ENCODE data around the gene TMEM231.
"Not testable (repeated sequence)": the region's sequence is repeated elsewhere in the genome, so short reads cannot be mapped to it uniquely, and the experiment has no call there.

The TMEM231 gene, protein sequence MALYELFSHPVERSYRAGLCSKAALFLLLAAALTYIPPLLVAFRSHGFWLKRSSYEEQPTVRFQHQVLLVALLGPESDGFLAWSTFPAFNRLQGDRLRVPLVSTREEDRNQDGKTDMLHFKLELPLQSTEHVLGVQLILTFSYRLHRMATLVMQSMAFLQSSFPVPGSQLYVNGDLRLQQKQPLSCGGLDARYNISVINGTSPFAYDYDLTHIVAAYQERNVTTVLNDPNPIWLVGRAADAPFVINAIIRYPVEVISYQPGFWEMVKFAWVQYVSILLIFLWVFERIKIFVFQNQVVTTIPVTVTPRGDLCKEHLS

DNA sequence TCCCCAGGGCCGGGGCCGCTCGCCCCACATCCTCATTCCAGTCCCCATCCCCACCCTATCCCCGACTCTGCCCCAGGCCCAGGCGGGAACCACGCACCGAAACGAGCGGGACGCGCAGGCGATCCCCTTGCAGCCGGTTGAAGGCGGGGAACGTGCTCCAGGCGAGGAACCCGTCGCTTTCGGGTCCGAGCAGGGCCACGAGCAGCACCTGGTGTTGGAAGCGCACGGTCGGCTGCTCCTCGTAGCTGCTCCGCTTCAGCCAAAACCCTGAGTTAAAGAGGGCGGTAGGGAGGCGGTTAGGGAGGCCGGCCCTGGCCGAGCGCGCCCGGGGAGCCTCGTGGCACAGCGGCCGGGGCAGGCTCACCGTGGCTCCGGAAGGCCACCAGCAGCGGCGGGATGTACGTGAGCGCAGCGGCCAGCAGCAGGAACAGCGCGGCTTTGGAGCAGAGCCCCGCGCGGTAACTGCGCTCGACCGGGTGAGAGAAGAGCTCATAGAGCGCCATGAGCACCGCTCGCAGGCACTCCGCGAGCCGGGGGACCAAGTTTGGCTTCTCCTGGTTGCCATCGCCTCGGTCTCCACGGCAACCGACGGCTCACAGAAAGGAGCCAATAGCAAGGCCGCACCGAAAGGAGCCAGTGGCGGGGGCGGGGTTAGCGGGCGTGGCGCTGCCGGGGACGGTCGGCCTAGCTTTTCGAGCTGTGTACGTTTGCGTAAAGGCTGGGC lies at the start of gene TMEM231:
TMEM231 (minus strand) TSS at position 546 of the 724 bp plus-strand sequence; CDS start at position 503, 43 bp downstream.
- peak; percentile 78 for DNase-seq

DNA sequence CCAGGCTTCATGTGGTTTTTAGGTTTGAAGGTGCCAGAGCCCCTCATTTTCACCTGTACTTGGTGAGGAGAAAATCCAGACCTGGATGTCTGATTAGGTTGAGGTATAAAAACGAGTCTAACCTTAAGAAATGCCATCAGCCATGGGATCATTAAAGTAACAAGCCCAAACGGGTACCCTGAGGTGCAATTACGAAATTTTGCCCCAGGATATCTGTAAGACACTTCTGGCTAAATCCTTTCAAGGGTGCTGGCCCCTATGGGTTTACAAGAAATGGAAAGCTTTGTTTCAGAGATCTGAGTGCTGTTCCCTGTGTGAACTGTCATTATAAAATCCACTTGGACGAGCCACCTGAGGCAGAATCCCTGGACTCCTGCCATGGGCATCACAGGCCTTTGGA lies 47.2 kb upstream of the TMEM231 start:
- no peak for DNase-seq

DNA sequence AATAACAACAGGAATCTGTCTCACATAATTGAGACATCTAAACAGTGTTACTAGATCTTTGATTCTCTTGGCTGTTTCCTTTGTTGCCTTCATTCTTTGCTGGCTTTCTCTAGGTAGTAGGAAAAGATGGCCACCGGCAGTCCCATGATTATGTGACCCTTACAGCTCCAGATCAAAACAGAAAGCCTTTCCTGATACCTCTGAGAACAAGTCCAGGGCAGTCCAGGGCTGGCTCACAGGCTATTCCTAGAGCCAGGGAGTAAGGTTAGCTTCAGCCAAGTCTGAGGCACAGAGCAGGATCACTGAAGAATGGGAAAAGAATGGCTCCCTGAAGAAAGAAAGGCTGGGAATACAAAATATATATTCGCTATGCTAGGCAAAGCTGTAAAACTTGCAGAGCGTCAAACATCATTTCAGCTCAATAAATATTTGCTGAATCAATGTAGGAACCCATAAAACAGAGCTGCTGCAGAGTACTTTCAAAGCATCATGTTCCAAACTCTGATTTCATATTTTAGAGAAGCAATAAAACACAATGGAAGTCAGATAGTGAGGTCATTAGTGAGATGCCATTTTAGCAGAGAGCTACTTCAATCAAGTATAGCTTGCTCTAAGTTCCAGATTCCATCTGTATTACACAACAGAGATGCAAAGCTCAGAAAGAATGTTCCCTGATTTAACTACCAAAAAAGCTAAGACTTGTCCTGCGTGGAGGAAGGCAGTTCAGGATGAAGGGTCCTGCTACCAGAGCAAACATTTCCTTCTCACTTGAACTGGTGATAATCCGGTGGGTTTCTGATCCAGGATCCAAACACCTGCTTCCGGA lies 43.6 kb upstream of the TMEM231 start:
- DNase-seq, result no peak

DNA sequence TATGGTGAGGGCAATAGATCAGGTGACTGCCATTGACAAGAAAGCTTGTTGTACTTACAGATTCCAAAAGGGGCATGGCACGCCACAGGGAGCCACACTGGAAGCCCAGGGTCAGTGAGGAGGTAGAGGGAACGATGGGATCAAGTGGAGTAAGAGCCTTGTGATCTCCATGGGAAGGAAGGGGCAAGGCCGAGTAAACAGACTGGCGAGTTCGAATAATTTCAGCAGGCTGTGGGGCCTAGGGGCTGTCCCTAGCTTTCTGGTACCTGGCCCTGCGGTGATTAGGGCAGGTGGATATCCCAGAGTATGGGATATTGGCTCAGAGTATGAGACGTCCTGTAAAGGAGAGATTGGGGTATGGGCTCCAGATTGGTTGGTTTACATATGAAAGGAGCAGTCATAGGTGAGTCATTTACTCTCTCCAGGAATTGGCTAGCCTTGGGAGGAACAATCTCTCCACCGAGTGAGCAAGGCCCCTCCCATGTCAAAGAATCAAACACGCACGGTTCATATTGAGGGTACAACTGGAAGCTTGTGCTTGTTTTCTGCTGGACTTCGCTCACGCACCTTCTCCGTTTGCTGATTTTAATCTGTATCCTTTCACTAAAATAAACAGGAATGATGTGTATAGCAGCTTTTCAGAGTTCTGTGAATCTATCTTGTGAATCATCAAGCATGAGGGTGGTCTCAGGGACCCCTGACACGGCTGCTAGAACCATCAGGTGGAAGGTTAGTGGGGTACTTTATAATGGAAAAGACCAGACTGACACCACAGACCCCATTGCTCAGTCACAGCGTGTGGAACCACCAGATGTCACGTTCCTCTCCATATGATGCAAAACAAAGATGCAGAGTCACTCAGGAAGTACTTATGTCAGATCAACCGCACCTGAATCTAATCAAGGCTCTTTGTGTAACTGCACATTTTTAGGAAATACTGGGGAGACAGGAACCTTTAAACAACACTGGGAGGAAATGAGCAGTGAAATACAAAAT lies 38.1 kb upstream of the TMEM231 start:
- no peak for DNase-seq

DNA sequence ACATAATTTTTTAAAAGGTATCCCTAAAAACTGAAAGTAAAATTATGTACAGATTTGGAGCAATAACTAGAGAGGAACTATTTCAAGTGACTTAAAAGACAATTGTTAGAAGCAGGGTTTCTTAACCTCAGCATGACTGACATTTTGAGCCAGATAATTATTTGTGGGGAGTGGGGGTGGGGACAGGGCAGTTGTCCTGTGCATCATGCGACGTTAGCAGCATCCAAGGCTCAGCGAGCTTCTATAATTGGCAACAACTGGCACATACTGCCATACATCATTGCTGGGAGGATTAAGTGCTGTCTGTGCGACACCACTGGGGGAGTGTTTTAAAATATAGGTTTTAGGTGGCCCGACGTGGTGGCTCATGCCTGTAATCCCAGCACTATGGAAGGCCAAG lies 37.3 kb upstream of the TMEM231 start:
- no peak for DNase-seq

DNA sequence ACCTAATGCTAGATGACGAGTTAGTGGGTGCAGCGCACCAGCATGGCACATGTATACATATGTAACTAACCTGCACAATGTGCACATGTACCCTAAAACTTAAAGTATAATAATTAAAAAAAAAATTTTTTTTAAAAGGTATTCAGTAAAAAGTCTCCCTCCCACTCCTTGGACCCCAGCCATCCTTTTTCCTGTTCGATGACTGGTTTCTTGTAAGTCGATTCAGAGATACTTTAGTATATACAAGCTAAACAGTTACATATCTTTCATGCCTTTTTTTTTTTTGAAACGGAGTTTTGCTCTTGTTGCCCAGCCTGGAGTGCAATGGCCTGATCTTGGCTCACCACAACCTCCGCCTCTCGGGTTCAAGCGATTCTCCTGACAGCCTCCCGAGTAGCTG lies 35.9 kb upstream of the TMEM231 start:
- not testable (repeated sequence) for DNase-seq

DNA sequence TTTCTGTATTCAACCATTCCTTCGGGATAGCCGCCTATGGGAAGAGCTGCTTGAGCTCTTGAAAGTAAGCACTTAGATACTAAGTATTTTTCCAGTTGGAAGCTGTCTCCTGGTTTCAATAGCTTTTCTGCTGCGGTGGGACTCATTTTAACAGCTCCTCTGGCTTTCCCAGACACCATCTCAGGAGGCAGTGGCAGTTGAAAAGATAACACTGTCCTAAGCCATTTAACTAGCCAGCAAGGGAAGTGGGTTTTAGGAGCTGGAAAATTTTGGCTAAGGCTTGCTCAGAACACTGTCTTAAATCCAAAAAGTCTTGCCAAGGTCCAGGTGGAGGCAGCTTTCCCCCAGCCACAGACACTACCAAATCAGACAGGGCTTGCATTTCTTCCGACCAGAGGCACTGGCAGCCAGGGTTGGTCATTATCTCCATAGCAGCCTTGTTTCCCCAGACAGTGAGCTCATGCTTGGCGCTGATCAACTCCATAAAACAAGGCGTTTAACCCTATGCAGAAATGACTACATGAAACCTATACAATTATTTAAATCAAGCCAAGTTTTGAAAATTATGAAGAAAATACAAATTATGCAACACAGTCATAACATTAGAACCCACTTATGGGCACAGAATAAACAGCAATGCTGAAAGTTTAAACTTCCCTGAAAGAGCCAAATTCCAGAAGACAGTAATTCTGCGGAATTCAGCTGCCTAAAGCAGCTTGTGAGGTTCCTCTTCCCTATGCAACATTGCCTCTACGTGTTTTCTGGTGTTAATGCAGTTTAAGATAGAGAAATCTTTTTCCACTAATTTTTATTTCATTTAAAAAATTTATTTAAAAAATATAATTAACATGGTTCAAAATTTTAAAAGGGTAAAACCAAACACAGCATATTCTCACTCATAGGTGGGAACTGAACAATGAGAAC lies 35.1 kb upstream of the TMEM231 start:
- DNase-seq, result no peak

DNA sequence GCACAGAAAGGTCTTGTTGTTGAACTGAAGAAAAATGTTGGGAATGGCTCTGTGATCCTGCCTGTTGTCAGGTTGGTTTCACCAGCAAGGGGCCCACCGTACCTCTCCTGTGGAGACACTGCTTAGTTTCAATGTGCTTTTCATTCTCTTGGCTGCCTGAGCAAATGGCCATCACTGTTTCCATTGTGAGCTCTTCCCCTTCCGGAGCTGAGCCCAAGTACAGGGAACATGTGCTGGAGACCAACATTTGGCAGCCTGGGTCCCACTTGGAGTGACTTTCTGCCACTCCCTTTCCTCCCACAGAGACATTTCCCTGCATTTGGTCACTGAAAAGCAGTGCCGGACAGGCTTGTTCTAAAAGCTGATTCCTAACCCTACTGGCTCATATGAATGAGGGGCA lies 33.3 kb upstream of the TMEM231 start:
- DNase-seq, result no peak

DNA sequence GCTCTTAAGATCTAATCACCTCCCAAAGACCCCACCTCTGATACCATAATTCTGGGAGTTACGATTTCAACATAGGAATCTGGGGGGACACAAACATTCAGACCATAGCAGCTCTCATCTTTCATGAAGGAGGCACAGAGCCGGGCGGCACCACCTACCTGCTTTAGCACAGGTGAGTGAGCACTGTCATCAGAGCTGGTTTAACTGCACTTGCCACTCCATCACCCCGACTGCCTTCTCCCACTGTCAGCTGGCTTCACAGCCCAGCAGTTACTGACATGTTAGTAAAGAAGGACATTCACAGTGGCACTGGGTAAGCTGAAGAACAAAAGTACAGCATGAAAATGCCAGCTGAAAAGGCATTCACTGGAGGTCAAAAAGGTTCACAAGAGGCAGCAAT lies 32.7 kb upstream of the TMEM231 start:
- DNase-seq, result no peak

DNA sequence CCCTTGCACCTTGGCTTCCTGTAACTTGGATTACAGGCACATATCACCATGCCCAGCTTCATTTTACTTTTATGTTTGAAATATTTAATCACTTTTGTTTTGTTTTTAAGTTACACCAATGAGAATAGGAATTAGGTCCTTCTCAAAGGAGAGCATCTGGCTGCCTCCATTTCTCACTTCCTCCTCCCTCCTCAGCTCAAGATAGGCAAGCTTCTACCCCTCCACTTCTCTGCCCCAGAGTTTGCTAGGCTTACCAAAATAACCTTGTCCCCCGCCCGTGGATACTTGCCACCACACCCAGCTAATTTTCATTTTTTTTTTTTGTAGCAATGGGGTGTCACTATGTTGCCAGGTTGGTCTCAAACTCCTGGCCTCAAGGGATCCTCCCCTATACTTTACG lies 28.1 kb upstream of the TMEM231 start:
- no peak for DNase-seq

DNA sequence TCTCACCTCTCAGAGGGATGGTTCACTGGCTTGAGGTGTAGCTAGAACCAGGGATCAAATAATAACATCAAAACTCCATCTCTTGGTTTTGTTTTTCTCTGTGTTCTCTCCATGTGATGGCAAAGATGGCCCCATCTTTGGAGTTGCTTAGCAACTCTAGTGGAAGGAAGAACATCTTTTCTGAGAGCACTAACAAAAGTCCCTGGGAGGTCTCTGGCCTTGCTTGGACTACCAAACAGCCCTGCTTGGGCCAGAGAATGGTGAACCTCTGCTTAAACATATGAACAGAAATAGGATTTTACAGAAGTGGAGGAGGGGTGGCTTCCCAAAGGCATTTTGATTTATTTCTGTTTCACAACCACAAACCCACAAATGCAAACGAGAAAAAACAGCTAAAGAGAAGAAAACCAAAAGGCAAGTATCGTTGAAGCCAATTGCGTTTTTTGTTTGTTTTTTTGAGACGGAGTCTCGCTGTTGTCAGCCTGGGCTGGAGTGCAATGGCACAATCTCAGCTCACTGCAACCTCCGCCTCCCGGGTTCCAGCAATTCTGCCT lies 23.3 kb upstream of the TMEM231 start:
- DNase-seq, result no peak

DNA sequence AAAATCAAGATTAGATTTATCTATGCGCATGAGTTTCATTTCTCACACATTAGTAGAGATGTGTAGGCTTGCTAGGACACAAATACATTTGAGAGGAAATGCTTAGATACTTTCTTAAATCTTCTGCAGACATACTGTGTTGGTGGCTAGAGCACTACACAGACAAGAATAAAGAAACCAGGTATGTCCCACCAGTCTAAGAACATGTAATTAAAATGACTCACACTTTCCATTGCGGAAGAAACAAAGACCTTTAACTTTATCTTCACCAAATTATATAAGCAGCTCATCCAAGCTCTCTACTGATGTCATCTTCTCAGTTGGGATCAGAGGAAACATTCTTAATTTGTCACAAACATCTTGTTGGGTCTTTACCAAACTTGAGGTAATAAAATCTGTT lies 22.7 kb upstream of the TMEM231 start:
- no peak for DNase-seq

DNA sequence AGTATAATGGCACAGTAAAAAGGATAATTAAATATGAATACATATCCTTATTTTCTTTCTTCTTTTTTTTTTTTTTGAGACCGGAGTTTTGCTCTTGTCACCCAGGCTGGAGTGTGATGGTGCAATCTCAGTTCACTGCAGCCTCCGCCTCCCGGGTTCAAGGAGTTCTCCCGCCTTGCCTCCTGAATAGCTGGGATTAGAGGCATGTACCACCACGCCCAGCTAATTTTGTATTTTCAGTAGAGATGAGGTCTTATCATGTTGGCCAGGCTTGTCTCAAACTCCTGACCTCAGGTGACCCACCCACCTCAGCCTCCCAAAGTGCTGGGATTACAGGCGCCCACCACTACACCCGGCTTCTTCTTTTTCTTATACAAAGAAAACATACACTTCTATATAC lies 22.2 kb upstream of the TMEM231 start:
- DNase-seq, result no peak

DNA sequence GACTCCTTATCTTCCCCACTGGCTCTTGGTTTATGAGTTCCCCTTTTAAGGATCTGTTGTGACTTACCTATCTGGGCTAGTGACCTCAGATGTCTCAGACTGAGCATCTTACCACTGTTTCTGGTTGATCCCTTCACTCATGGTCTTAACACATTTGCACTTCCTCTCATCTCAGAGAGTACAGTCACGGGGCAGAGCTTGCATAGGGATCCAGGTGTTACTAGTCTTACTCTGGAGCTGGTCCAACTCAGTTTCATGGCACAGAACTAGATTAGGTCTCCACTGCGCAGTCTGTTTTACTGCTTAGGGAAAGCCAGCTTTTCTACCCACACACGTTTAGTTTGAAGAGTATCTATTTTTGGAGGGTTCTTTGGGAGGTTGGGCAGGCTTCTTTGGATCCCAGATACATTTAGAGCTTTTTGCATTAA lies 20.3 kb upstream of the TMEM231 start:
- DNase-seq, result no peak

DNA sequence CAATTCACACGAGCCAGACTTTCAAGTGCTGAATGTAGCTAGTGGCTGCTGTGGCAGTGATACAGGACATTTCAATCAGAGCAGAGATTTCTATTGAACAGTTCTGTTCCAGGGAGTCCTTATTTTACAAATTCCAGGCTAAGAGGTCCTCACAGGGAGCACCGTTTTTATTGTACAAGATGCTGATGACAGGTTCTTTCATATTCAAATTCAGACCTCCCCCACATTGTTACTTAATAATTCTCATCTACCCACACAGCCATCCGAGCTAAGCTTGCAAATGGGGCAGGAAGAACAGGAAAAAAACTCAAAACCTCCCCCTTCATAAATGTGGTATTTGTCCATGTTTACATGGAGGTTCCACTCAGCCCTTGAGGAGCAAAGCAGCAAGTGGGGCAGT lies 19.9 kb upstream of the TMEM231 start:
- DNase-seq, result no peak

DNA sequence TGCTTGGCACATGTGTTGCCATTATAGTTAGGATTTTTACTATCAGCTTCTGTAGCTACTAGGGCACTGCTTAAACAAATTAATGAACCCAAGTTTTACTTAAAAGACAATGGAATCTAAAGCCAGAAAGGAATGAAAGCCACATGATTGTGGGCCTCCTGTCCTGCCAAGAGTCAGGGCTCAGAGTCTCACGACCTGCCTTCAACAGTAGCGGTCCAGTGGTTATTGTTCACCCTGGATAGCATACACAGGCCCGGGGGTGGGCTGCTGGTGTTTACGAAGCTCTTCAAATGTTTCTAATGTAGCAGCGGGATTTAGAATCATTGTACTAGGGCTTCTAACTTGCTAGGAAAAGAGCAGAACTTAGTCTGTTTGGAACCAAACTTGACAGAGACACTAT lies 17.9 kb upstream of the TMEM231 start:
- no peak for DNase-seq

DNA sequence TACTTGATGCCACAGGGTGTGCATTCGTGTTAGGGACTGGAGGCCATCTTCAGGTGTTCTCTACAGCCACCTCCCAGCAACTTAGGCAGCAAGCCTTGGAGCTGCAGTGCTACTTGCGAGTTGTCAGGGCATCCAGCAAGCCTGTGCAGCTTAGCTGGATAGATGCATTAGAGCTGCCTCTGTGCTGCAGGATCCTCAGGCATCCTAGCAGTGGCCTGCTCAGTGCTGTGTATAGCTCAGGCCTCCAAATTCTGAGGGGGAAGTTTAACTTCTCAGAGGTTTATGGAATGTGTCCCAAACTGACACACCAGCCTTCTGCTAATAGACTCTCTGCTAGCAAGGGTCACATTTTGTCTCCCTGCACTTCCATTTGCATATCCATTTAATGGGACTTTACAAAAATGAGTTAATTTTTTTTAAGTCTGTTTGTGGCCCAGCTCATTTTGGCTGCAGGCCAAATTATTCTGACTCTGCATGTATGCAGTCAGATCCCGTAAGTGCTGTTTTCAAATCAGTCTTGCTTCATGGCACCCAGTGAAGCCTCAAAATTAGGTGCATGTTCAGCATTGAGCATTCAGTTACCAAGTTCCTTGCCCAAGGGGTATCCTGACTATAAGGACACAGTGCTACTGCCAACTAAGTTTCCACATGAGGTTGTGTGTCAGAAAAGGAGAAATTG lies 17.0 kb upstream of the TMEM231 start:
- DNase-seq, result no peak

DNA sequence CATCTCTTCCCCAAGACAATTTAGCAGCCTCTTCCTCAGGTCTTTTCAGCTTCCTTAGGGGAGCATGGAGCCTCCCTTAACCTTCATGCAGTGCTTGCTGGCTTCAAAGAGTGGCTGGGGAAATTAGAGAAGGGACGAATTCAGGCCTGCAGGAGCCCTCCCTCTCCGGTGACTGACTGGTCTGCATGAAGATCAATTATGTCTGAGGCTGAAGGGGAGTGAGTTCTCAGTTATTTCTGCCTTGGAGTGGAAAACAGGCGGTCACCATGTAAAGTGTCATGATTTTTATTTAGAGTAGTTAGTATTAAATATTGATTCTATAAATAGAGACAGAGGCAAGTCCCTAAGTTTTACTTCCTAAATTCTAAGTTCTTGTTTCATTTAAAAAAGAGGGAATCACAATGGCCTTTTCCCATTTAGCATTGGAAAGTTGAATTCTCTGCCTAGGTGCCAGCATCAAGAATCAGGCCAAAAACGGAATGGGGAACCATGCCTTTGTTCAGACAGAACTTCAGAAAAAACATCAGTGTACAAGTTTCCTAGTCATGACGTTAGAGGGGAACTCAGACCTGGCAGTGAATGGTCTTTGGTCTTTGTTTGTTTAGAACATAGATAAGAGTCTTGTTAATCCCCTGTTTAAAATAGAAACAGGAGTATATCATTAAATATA lies 14.5 kb upstream of the TMEM231 start:
- no peak for DNase-seq

DNA sequence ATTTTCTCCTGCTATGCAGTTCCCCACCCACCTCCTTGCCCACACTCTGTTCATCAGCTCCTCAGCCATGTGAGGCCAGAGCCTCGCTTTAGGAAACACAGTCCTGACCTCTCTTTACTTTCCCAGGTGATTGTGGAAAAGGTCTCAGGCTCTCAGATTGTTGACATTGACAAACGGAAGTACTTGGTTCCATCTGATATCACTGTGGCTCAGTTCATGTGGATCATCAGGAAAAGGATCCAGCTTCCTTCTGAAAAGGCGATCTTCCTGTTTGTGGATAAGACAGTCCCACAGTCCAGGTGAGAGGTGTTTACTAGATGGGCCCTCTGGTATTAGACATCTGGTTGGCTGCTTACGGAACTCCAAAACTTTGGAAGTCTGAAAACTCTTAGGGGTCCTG lies 11.9 kb upstream of the TMEM231 start:
- no peak for DNase-seq

DNA sequence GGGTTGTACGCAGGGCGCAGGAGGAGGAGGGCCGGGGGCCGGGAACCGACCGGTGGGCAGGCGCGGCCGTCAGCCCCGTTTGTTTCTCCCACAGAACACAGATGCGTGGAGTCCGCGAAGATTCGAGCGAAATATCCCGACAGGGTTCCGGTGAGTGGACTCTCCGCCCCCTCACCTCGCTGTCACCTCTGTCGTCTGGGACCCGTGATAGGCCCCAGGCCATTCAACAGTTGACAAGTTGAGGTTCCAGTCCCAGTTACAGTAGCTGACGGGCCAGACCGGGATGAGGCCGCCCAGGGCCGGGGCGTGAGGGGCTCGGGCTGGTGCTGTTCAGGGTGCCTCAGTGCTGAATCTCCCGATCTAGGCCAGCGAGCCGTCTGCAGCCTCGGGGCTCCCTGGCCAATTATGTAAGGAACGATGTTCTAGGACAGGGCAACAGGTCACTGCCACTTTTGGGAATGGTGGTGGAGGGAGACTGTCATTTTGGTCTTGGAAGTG lies 10.8 kb upstream of the TMEM231 start:
- no peak for DNase-seq

Data from GOT3 (cell line).